ENCODE data around the gene NUP85. TPM values are rescaled to one million over a fixed set of nuclear protein-coding genes. Genes with fewer than 3 reads are reported as not detected.

NUP85 gene
- total and polyA plus RNA-seq, 2 experiments from 2014 or later, result 59.4 to 114 TPM

DNA sequence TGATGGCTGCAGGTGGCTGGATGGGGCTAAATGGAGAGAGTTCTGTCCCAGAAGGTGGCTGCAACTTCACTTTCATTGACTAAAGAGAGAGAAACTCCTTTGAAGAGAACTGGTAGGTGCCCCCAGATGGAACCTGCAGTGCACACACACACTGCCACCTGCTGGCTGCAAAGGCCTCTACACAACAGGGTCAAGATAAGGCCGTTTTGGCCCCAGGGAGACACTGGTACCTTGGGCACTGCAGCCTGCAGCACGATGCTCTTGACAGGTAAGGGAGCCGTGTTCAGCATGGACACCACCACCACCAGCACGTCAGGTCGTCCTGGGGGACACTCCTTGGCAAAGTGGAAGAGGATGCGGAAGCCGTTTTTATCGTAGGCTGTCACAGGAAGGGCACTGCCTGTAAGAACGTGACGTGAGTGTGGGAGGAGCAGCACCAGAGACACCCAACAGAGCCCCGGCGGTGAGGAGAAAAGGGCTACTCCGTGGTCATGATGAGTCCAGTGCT, 33.3 kb downstream of the NUP85 start:
- no peak overlapping the region for H3K27ac ChIP-seq (ENCODE audit: low read depth)
- DNase-seq (ENCODE audit: low spot score), result peak; percentile 88
- Mint-ChIP-seq H3K27me3 (ENCODE audit: insufficient read depth, low read depth, poor library complexity) (peaks cover 28% of the 10 kb centered on the region), H3K36me3 (ENCODE audit: low read depth) (peaks cover 88% of the 10 kb centered on the region), H3K27ac (no peak overlapping the region; the same call in 1 of the 2 replicates), H3K9me3 (no peaks in the 10 kb centered on the region), H3K4me3 (no peak overlapping the region), H3K4me1 (peaks cover 10% of the 10 kb centered on the region; the same call in 2 of the 3 replicates)
- no peaks in the 10 kb centered on the region for H3K79me2 ChIP-seq (replicated peaks; ENCODE audit: insufficient read depth)
- no peaks in the 10 kb centered on the region for H3K9me2 ChIP-seq (ENCODE audit: insufficient read depth)
- H3K4me1 ChIP-seq (ENCODE audit: insufficient read depth), result no peaks in the 10 kb centered on the region
- peak; percentile 35; the same call in 1 of the 2 replicates for TF ChIP-seq POLR2AphosphoS5 (IDR thresholded peaks at IDR 0.05; ENCODE audit: low read depth)
- no peak for TF ChIP-seq JUNB (IDR thresholded peaks at IDR 0.05; ENCODE audit: unreplicated experiment)
- TF ChIP-seq NANOG (IDR thresholded peaks at IDR 0.05; ENCODE audit: borderline replicate concordance), result no peak
- TF ChIP-seq, protein P1, sequence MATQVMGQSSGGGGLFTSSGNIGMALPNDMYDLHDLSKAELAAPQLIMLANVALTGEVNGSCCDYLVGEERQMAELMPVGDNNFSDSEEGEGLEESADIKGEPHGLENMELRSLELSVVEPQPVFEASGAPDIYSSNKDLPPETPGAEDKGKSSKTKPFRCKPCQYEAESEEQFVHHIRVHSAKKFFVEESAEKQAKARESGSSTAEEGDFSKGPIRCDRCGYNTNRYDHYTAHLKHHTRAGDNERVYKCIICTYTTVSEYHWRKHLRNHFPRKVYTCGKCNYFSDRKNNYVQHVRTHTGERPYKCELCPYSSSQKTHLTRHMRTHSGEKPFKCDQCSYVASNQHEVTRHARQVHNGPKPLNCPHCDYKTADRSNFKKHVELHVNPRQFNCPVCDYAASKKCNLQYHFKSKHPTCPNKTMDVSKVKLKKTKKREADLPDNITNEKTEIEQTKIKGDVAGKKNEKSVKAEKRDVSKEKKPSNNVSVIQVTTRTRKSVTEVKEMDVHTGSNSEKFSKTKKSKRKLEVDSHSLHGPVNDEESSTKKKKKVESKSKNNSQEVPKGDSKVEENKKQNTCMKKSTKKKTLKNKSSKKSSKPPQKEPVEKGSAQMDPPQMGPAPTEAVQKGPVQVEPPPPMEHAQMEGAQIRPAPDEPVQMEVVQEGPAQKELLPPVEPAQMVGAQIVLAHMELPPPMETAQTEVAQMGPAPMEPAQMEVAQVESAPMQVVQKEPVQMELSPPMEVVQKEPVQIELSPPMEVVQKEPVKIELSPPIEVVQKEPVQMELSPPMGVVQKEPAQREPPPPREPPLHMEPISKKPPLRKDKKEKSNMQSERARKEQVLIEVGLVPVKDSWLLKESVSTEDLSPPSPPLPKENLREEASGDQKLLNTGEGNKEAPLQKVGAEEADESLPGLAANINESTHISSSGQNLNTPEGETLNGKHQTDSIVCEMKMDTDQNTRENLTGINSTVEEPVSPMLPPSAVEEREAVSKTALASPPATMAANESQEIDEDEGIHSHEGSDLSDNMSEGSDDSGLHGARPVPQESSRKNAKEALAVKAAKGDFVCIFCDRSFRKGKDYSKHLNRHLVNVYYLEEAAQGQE (IDR thresholded peaks at IDR 0.05; ENCODE audit: unreplicated experiment), result no peak
- TF ChIP-seq ZNF114 (CRISPR knock-in tag; IDR thresholded peaks at IDR 0.05), result no peak
- TF ChIP-seq, protein P2, sequence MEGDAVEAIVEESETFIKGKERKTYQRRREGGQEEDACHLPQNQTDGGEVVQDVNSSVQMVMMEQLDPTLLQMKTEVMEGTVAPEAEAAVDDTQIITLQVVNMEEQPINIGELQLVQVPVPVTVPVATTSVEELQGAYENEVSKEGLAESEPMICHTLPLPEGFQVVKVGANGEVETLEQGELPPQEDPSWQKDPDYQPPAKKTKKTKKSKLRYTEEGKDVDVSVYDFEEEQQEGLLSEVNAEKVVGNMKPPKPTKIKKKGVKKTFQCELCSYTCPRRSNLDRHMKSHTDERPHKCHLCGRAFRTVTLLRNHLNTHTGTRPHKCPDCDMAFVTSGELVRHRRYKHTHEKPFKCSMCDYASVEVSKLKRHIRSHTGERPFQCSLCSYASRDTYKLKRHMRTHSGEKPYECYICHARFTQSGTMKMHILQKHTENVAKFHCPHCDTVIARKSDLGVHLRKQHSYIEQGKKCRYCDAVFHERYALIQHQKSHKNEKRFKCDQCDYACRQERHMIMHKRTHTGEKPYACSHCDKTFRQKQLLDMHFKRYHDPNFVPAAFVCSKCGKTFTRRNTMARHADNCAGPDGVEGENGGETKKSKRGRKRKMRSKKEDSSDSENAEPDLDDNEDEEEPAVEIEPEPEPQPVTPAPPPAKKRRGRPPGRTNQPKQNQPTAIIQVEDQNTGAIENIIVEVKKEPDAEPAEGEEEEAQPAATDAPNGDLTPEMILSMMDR (conservative IDR thresholded peaks at IDR 0.05; ENCODE audit: low read depth in 2 of 2), result peak; percentile 81 to 94
- peak; percentile 67 for ATAC-seq
- H3F3A ChIP-seq (replicated peaks; ENCODE audit: low read depth), result peaks cover 39% of the 10 kb centered on the region
- peaks cover 24% of the 10 kb centered on the region for H3K36me3 ChIP-seq (ENCODE audit: insufficient read depth)
- no peak overlapping the region for H2AFZ ChIP-seq
- H3K4me3 ChIP-seq, result no peak overlapping the region
- H4K20me1 ChIP-seq (replicated peaks; ENCODE audit: insufficient read depth), result peaks cover 4% of the 10 kb centered on the region; the same call in 1 of the 2 replicates
- no peak overlapping the region for H3K4me2 ChIP-seq
- no peaks in the 10 kb centered on the region for H3K27me3 ChIP-seq (ENCODE audit: insufficient read depth)

DNA sequence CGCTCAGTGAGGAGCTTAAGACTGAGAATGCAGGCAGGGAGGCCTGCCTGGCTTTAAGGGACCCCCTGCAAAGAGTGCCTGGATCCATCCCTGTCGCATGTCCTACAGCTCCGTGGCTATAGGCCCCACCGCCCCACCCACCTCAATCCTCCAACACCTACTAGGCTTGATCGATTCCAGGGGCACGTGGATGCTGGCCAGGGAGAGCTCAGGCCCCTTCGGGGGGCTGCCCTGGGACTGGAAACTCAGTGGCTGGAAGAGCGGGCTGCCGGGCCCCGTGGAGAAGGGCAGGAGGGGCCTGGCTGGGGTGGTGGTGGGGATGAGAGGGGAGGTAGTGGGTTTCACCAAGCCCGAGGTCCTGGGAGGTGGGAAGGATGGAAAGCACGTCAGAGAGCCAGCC, 33.7 kb downstream of the NUP85 start:
- Histone ChIP-seq H3K4me2 (no peak overlapping the region), H3K4me3 (no peak overlapping the region), H4K20me1 (replicated peaks; ENCODE audit: insufficient read depth) (peaks cover 4% of the 10 kb centered on the region; the same call in 1 of the 2 replicates), H3K79me2 (replicated peaks; ENCODE audit: insufficient read depth) (no peaks in the 10 kb centered on the region), H2AFZ (no peak overlapping the region), H3K36me3 (ENCODE audit: insufficient read depth) (peaks cover 24% of the 10 kb centered on the region), H3K4me1 (ENCODE audit: insufficient read depth) (no peaks in the 10 kb centered on the region), H3K27ac (ENCODE audit: low read depth) (no peak overlapping the region; the same call in 1 of the 2 replicates), H3F3A (replicated peaks; ENCODE audit: low read depth) (peaks cover 39% of the 10 kb centered on the region), H3K27me3 (ENCODE audit: insufficient read depth) (no peaks in the 10 kb centered on the region), H3K9me2 (ENCODE audit: insufficient read depth) (no peaks in the 10 kb centered on the region)
- ATAC-seq, result no peak
- Mint-ChIP-seq H3K4me1 (peaks cover 10% of the 10 kb centered on the region; the same call in 2 of the 3 replicates), H3K9me3 (no peaks in the 10 kb centered on the region), H3K4me3 (no peak overlapping the region), H3K36me3 (ENCODE audit: low read depth) (peaks cover 87% of the 10 kb centered on the region), H3K27ac (no peak overlapping the region), H3K27me3 (ENCODE audit: insufficient read depth, low read depth, poor library complexity) (peaks cover 28% of the 10 kb centered on the region)
- no peak for DNase-seq (ENCODE audit: low spot score)
- TF ChIP-seq POLR2AphosphoS5 (IDR thresholded peaks at IDR 0.05; ENCODE audit: low read depth) (0 out of 2 replicates have a peak, but pooled peaks have one; percentile 6), STAT1 (IDR thresholded peaks at IDR 0.05; ENCODE audit: unreplicated experiment) (no peak)

Data from GM23338 (cell line).